Dermis microvascular lymphatic vessel endothelial cell (primary cell): ENCODE results near the gene ELMOD3. TPM values are rescaled to one million over a fixed set of nuclear protein-coding genes. Genes with fewer than 3 reads are reported as not detected.
"Not testable (repeated sequence)": the region's sequence is repeated elsewhere in the genome, so short reads cannot be mapped to it uniquely, and the experiment has no call there.

Experiments
- DNase-seq, 2 donors: peaks; one replicate each; pipeline versions ENCODE4 v3.0.0 to v3.0.0-alpha.2; 2010; ENCODE audit warnings: low read depth in 2 of 2
- total RNA-seq: library from RNA; depleted of rRNA; stranded (reverse); fragments of >200 nt; gene quantifications from 2 replicates; pipeline ENCODE4 v1.2.1, GENCODE V29; 2014

The ELMOD3 gene
- total RNA-seq, 1 donor from 2014 or later, result 6.9 TPM

- no peak for DNase-seq
These were observed 16.5 kb downstream of the ELMOD3 start for GRCh38 chr2:85371045-85371444.

GRCh38 chr2:85376291-85377065 is 21.9 kb downstream of the ELMOD3 start:
- DNase-seq, result no peak

- DNase-seq, result no peak
These were observed 22.5 kb downstream of the ELMOD3 start for GRCh38 chr2:85377083-85377482.

- no peak for DNase-seq
These were observed 23.7 kb downstream of the ELMOD3 start for GRCh38 chr2:85378257-85378656.

GRCh38 chr2:85380048-85380447 is 25.5 kb downstream of the ELMOD3 start:
- no peak for DNase-seq

- not testable (repeated sequence) for DNase-seq
These were observed 28.6 kb downstream of the ELMOD3 start for GRCh38 chr2:85383151-85383550.

GRCh38 chr2:85383850-85384249 is 29.3 kb downstream of the ELMOD3 start:
- DNase-seq, result no peak

GRCh38 chr2:85385746-85386145 is 31.2 kb downstream of the ELMOD3 start:
- no peak for DNase-seq

GRCh38 chr2:85387754-85388153 is 33.2 kb downstream of the ELMOD3 start:
- DNase-seq, result no peak

GRCh38 chr2:85388878-85389538 is 34.4 kb downstream of the ELMOD3 start:
- no peak for DNase-seq

- peak in 1 of 2 donors; percentile 47 for DNase-seq
These were observed 36.5 kb downstream of the ELMOD3 start for GRCh38 chr2:85390941-85391669.

- DNase-seq, result no peak
These were observed 39.3 kb downstream of the ELMOD3 start for GRCh38 chr2:85393836-85394235.

GRCh38 chr2:85394261-85394681 is 39.7 kb downstream of the ELMOD3 start:
- DNase-seq, result no peak

- DNase-seq, result no peak
These were observed 40.4 kb downstream of the ELMOD3 start for GRCh38 chr2:85394976-85395375.

- no peak for DNase-seq
These were observed 41.4 kb downstream of the ELMOD3 start for GRCh38 chr2:85395912-85396475.

GRCh38 chr2:85396531-85397470 is 42.2 kb downstream of the ELMOD3 start:
- DNase-seq, result no peak

GRCh38 chr2:85397925-85398331 is 43.4 kb downstream of the ELMOD3 start:
- no peak for DNase-seq

- no peak for DNase-seq
These were observed 44.0 kb downstream of the ELMOD3 start for GRCh38 chr2:85398426-85399182.

GRCh38 chr2:85399183-85399455 is 44.5 kb downstream of the ELMOD3 start:
- DNase-seq, result no peak

- no peak for DNase-seq
These were observed 45.5 kb downstream of the ELMOD3 start for GRCh38 chr2:85400023-85400422.
